GM10847 (cell line): ENCODE data around the gene STAC2.

Source experiments
- POLR2A ChIP-seq: IDR thresholded peaks from 2 replicates; pipeline ENCODE4 v1.6.1; 2011; ENCODE audit not compliant: insufficient read length; ENCODE audit errors: extremely low read depth

Gene STAC2

GRCh38 chr17:39223907-39224777 is 1.6 kb downstream of the STAC2 start:
- TF ChIP-seq POLR2A, result no peak

DNA sequence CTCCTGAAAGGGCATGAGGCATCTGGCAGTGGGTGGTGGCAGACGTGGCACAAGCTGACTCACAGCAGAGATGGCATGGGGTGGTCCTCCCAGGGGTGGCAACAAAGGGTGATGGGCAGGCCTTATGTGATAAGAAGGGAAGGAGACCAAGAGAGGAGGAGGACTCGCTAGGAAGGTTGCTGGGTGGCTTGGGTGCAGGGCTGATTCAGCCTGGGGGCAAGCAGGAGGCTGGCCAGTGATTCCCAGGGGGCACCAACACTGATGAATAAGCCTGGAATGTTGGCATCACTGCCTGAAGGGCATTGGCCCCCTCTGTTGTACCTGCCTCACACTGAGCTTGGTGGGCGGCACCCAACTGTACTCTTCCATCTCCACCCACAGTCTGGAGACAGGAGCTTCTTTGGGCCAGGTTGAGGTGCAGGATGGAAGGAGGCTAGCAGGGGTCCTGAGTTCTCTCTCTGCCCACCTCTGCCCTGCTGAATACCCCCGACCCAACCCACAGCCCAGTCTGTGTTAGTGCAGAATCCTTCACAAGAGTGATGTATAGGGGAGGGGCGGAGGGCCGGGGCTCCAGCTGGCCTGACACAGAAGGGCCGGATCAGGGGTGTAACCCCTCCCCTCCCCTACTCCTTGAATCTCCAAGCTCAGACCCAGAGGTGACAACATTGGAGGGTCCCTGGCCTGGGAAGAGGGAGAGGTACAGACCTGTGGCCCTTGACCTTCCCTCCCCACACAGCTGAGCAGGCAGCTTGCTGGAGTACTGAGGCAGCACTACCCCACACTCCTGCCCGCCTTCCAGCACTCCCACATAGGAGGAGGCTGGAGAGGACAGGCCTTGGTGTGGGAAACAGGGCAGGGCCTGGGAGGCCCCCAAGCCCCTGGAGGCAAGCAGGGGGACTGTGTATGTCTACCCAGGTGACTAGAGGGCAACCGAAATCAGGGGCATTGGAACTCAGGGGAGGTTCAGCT is 2.6 kb downstream of the STAC2 start:
- no peak for TF ChIP-seq POLR2A

- no peak for TF ChIP-seq POLR2A
Observed at GRCh38 chr17:39222151-39222550, 3.6 kb downstream of the STAC2 start.

DNA sequence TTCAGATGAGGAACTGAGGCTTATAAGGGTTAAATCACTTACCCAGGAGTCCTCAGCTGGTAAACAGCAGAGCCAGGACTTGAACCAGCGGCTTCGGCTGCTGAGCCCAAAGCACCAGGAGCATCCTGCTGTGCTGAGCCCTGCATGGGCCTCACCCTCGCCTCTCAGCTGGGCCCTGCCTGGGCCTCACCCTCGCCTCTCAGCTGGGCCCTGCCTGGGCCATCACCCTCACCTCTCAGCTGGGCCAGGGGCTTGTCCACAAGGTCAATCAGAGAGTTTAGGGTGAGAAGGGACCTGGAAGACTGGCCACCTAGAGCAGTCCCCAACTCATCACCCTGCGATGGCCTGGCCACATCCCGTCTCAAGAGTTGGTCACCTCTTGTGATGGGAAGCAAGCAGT is 4.2 kb downstream of the STAC2 start:
- no peak for TF ChIP-seq POLR2A

GRCh38 chr17:39219647-39220154 is 6.0 kb downstream of the STAC2 start:
- TF ChIP-seq POLR2A, result no peak

DNA sequence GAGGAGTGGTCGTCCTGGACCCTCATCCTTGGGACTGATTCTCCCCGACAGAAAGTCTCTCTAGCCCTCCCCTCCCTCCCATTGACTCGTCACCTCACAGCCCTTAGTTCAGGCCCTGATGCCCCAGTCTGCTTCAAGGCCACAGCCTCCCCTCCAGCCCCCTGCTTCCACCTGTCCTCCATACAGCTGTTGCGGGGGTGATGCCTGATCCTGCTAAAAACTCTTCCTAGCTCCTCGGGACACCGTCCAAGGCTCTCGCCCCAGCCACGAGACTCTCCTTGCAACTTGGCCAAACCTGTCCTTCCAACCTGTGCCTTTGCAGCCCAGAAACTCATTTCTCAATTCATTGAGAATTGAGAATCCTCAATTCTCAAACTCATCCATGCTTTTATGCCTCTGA is 6.8 kb downstream of the STAC2 start:
- no peak for TF ChIP-seq POLR2A

- TF ChIP-seq POLR2A, result no peak
Observed at GRCh38 chr17:39217734-39218369, 7.9 kb downstream of the STAC2 start.

DNA sequence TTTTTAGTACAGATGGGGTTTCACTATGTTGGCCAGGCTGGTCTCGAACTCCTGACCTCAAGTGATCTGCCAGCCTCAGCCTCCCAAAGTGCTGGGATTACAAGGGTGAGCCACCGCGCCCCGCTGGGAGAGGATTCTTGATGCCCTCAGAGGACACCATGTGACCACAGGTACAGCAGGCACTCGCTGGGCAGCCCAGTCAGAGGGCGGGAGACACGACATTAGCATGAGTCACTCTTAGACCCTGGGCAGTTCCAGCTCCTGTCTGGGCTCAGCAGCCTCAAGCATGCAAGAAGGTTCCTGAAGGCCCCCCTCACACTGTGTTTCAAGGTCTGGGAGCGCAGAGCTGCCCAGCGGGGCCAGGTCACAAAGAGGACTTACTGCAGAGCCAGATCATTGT is 11.9 kb downstream of the STAC2 start:
- TF ChIP-seq POLR2A, result no peak

- no peak for TF ChIP-seq POLR2A
Observed at GRCh38 chr17:39212841-39213480, 12.8 kb downstream of the STAC2 start.

DNA sequence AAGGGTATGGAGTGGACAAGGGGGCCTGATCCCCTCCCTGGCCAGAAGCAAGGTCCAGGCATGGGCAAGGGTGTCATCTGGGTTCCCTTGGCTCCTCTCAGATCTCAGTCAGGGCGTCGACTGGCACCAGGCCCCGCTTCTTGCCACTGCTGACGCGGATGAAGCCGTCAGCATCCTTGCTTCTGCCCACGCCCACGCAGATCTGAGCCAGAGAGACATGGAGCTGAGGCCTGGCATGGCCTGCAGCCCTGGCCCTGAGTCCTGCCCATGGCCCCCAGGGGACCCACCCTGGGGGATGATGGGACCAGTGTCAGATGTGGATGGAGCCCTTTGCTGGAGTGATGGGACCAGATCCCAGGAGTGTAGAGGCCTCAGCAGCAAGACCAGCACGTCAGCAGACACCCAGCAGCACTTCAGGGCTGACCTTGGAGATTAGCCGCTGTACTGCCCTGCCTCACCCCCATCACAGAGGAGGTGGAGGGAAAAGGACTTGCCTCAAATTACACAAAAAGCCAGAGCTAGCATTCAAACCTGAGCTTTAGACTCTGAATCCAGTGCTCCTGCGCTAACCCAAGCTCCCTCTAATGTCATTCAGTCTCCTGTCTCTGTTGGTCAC is 13.4 kb downstream of the STAC2 start:
- no peak for TF ChIP-seq POLR2A

GRCh38 chr17:39210093-39210434 is 15.7 kb downstream of the STAC2 start:
- no peak for TF ChIP-seq POLR2A

DNA sequence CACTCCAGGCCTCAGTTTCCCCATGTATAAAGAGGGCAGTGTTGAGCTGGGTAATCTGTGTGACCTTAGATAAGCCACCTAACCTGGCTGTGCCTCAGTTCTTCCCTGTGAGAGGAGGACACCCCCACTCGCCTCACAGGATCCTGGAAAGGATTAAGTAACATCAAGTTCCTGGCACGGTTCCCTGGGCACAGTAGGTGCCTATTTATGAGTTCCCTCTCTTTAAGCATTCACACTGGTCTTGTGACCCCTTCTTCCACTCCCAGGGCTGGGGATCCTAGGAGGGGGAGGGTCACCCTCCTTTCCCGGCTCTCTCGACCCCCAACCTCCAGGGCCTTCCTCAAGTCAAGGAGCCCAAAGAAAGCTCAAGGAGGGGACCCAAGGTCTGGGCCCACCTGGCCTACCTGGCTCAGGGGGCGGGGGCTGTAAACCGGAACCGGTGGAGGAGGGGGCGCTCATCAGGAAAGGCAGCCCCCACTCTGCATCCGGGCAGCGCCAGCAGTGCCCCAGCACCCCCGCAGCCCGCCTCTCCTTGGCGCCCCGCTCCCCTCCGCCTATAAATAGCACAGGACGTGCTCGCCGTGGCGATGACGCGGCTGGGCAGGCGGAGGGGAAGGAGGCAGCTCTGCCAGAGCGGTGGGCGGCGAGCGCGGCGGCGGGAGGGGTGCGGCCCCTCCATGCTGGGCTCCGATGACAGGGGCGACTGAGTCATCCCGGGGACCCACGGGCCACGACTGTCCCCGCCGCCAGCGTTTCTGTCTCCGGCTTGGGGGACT is 16.2 kb downstream of the STAC2 start:
- no peak for TF ChIP-seq POLR2A

- TF ChIP-seq POLR2A, result no peak
Observed at GRCh38 chr17:39208893-39209292, 16.9 kb downstream of the STAC2 start.

DNA sequence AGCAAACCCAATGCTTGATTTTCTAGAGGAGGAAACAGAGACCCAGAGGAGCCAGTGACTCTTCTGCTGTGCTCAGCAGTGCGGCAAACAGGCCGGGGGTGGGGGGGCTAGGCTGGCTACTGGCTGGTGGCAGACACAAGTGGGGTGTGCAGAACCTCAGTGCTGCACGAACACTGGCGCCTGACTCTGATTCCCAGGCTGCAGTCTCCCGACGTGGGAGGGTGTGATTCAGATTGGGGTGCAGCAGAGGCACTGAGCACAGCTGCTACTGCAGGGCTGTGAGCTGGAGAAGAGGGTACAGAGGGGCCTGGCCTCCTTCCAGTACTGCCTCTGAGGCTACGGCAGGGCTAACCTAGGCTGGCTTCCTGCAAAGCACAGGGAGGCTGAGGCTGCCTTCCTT is 17.6 kb downstream of the STAC2 start:
- TF ChIP-seq POLR2A, result no peak
